Neural crest cell (in vitro differentiated cells): ENCODE results near the gene GBGT1. TPM values are rescaled to one million over a fixed set of nuclear protein-coding genes. Genes with fewer than 3 reads are reported as not detected.

Source experiments
- DNase-seq: peaks from one replicate; pipeline ENCODE4 v3.0.0; 2021; ENCODE audit warnings: low read depth, mixed read lengths, low spot score
- H3K27ac Mint-ChIP-seq: one replicate; pipeline ENCODE4 v1.8.0; 2021; ENCODE audit warnings: mild to moderate bottlenecking, mixed read lengths; ENCODE audit not compliant: unreplicated experiment
- H3K27me3 Mint-ChIP-seq: 2 replicates; pipeline ENCODE4 v1.8.0; 2021; ENCODE audit warnings: low read depth, mild to moderate bottlenecking, mixed read lengths
- H3K36me3 Mint-ChIP-seq: 2 replicates; pipeline ENCODE4 v1.8.0; 2021; ENCODE audit warnings: low read depth, mild to moderate bottlenecking, mixed read lengths
- H3K4me1 Mint-ChIP-seq: 2 replicates; pipeline ENCODE4 v1.8.0; 2021; ENCODE audit warnings: mixed read lengths
- H3K4me3 Mint-ChIP-seq: one replicate; pipeline ENCODE4 v1.8.0; 2021; ENCODE audit warnings: mild to moderate bottlenecking, mixed read lengths
- H3K9me3 Mint-ChIP-seq: 2 replicates; pipeline ENCODE4 v1.8.0; 2021; ENCODE audit warnings: mixed read lengths
- total RNA-seq: library from RNA; stranded (reverse); gene quantifications from 2 replicates; pipeline ENCODE4 v1.2.1, GENCODE V29; 2021
- TF ChIP-seq, protein P1 (sequence below): fragments of 200-600 bp; sonication (generic); conservative IDR thresholded peaks from 2 replicates; pipeline ENCODE4 v1.5.0; 2021; ENCODE audit warnings: antibody characterized with exemption, mild to moderate bottlenecking

GBGT1 gene
- total RNA-seq, 1 donor from 2014 or later = 13.8 TPM

DNA sequence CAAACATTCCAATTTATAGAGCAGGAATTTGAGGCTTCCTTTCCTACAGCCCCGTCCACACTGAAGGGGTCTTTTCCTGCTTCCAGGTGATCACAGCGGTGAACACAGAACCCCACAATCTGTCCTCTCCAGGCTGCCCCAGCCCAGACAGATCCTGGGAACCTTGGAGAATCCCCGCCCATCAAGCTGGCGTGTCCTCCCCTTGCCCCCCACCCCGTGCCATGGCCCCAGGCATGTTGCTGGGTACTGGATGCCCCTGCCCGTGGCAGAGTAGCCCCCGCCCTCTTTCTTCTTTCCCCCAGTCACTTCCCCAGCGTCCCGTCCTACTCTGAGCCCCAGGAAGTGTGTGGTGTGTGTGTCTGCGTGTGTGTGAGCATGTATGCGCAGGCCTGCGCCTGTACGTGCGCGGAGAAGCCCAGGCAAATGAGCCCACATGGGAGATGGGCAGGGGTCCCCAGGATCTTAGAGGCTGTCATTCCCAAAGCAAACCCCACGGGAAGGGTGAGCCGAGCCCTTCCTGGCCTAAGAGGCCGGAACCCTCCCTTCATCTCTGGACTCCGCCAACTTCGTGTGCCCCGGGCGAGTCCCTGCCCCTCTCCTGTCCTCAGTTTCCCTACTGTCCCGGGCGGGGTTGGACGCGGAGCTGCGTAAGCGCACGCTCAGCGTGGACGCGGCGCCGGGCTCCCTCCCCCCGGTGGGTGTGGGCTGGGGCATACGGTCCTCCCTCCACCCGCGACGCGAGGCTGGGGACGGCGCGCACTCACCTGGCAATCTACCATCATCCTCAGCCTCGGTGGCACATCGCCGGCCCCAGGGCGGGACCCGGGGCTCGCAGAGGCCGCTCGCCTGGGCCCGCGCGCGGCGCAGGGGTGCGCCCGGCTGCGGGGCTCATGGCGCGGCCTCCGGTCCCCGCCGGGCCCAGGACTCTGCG lies 15.2 kb downstream of the GBGT1 start:
- peak; percentile 30 for DNase-seq
- H3K27ac Mint-ChIP-seq = peak overlapping the region; percentile 84
- H3K4me3 Mint-ChIP-seq = peak overlapping the region; percentile 95
- TF ChIP-seq, protein P1, sequence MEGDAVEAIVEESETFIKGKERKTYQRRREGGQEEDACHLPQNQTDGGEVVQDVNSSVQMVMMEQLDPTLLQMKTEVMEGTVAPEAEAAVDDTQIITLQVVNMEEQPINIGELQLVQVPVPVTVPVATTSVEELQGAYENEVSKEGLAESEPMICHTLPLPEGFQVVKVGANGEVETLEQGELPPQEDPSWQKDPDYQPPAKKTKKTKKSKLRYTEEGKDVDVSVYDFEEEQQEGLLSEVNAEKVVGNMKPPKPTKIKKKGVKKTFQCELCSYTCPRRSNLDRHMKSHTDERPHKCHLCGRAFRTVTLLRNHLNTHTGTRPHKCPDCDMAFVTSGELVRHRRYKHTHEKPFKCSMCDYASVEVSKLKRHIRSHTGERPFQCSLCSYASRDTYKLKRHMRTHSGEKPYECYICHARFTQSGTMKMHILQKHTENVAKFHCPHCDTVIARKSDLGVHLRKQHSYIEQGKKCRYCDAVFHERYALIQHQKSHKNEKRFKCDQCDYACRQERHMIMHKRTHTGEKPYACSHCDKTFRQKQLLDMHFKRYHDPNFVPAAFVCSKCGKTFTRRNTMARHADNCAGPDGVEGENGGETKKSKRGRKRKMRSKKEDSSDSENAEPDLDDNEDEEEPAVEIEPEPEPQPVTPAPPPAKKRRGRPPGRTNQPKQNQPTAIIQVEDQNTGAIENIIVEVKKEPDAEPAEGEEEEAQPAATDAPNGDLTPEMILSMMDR = no peak
- H3K9me3 Mint-ChIP-seq = no peaks in the 10 kb centered on the region
- H3K27me3 Mint-ChIP-seq = no peaks in the 10 kb centered on the region
- no peaks in the 10 kb centered on the region for H3K36me3 Mint-ChIP-seq
- peaks cover 53% of the 10 kb centered on the region for H3K4me1 Mint-ChIP-seq

DNA sequence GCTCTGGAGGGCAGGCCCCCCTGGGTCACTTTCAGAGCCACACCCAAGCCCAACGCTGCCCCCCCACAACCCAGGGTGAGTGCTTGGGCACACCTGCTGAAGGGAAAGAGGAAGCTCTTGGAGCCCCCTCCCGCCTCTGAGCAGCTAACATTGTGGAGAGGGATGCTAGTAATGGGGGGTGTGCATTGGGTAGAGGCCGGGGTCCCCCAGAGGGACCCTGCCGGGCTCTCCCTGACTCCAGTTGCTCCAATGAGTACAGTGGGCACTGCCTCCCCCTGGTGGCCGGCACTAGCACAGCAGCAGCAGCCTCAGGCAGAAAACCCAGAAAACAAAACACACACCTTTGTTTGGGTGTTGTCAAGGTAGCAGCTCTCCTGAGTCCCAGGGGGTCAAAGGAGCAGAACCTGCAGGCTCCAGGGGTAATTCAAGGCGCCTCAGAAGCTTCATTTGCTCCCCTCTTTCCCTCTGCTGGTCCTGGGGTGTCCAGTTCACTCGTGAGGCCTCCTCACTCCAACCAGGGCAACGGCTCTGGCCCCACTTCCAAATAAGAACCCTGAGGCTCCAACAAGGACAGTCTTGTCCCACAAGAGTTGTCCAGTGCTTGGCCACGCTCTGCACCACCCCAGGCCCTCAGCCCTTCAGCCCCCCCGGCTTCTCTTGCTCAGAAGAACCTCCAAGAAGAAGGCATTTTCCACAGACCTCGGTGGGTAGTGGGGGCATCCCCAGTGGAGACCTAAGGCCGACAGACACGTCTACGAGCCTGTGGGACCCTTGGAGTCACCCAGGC lies 16.1 kb downstream of the GBGT1 start:
- Mint-ChIP-seq H3K36me3 (no peaks in the 10 kb centered on the region), H3K27ac (peak overlapping the region; percentile 78), H3K4me1 (peaks cover 47% of the 10 kb centered on the region), H3K9me3 (no peaks in the 10 kb centered on the region), H3K4me3 (peak overlapping the region; percentile 95), H3K27me3 (no peaks in the 10 kb centered on the region)
- peak; percentile 81 for DNase-seq
- TF ChIP-seq, protein P1 = peak; percentile 94

- no peak for DNase-seq
- Mint-ChIP-seq H3K27me3 (no peaks in the 10 kb centered on the region), H3K36me3 (no peaks in the 10 kb centered on the region), H3K4me3 (peak overlapping the region; percentile 95), H3K27ac (no peak overlapping the region), H3K9me3 (no peaks in the 10 kb centered on the region), H3K4me1 (peaks cover 44% of the 10 kb centered on the region)
- TF ChIP-seq, protein P1 = no peak
Measured at GRCh38 chr9:133146746-133147411, 16.8 kb downstream of the GBGT1 start.

DNA sequence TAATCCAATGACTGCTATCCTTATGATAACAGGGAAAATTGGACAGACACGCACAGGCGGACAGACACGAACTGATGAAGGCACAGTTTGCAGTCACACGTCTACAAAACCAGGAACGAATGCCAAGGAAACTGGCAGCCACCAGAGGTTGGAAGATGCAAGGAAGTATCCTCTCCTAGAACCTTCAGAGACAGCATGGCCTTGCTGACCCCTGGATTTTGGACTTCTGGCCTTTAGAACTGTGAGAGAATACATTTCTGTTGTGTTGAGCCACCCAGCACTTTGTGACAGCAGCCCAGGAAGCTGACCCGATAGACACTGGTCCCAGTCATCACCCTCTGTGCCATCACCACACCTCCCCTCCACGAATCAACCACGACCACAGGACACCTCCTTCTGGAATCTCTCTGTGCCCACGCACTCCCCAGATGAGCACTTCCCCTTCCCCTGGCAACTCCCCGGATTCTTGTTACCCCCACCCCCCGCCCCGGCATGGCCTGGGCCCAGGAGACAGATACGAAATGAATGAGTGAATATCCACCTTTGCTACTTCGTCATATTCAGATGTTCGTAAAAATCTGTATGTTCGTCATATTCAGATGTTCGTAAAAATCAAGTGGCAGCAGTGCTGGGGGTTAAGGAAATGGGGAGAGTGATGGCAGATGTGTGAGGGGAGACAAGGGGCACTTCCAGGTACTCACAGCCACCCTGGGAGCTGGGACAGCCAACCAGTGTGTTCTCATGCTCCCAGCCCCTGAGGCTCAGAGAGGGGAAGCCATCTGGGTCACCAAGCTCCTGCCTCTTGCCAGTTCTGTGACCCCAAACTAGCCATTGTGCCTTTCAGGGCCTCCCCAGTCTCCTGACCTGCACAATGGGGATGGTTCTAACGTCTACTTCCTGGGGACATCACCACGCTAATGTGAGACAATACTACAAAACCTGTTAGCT lies 18.5 kb downstream of the GBGT1 start:
- H3K9me3 Mint-ChIP-seq = no peaks in the 10 kb centered on the region
- H3K4me1 Mint-ChIP-seq = peaks cover 46% of the 10 kb centered on the region
- no peak for DNase-seq
- H3K27ac Mint-ChIP-seq = peak overlapping the region; percentile 27
- no peaks in the 10 kb centered on the region for H3K27me3 Mint-ChIP-seq
- peak overlapping the region; percentile 43 for H3K4me3 Mint-ChIP-seq
- no peaks in the 10 kb centered on the region for H3K36me3 Mint-ChIP-seq
- TF ChIP-seq, protein P1 = no peak
